ENCODE results near the gene GALNT13.

DNA sequence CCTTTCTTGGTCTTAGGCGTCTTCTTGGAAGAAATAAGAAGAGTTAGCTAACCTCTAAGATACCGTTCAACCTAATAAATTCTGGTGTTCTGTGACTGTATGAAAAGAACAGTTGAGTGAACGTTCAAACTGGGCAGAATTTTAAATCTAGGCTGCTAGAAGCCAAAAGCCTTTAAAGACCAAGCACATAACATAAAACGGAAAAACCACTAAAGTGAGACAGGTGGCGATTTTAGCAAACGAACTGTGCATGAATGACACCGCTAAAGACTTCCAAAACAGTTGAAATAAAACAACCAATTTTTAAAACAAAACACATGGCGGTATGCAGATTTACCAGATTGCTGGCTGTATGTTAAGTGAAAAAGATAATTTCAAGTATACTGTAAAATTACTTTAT lies 73.1 kb downstream of the GALNT13 start:
- TF ChIP-seq, protein P1, sequence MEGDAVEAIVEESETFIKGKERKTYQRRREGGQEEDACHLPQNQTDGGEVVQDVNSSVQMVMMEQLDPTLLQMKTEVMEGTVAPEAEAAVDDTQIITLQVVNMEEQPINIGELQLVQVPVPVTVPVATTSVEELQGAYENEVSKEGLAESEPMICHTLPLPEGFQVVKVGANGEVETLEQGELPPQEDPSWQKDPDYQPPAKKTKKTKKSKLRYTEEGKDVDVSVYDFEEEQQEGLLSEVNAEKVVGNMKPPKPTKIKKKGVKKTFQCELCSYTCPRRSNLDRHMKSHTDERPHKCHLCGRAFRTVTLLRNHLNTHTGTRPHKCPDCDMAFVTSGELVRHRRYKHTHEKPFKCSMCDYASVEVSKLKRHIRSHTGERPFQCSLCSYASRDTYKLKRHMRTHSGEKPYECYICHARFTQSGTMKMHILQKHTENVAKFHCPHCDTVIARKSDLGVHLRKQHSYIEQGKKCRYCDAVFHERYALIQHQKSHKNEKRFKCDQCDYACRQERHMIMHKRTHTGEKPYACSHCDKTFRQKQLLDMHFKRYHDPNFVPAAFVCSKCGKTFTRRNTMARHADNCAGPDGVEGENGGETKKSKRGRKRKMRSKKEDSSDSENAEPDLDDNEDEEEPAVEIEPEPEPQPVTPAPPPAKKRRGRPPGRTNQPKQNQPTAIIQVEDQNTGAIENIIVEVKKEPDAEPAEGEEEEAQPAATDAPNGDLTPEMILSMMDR (IDR thresholded peaks at IDR 0.05; ENCODE audit: insufficient read depth, low read length, poor library complexity, severe bottlenecking), result no peak
- no peak for TF ChIP-seq EZH2phosphoT487 (conservative IDR thresholded peaks at IDR 0.05; ENCODE audit: low read length)

Measured in SU-DHL-6 (cell line).